GM12891 (cell line): ENCODE data around the gene MAMDC2.

ENCODE experiments used
- DNase-seq: peaks from one replicate; pipeline ENCODE4 v3.0.0; 2011; ENCODE audit warnings: low spot score; ENCODE audit not compliant: insufficient read length
- FAIRE-seq: peaks from 2 replicates; lab custom pipeline; 2011; peaks lifted over from hg19 to GRCh38; lab: Jason Lieb, UNC
- PAX5 ChIP-seq: IDR thresholded peaks from 2 replicates; pipeline ENCODE4 v1.6.1; 2011; ENCODE audit warnings: low read length, moderate library complexity, mild to moderate bottlenecking; ENCODE audit not compliant: insufficient read depth, severe bottlenecking
- POLR2A ChIP-seq: IDR thresholded peaks from 2 replicates; pipeline ENCODE4 v1.6.1; 2011; ENCODE audit warnings: low read depth, low read length, control low read depth
- POLR2AphosphoS5 ChIP-seq: IDR thresholded peaks from 2 replicates; pipeline ENCODE4 v1.6.1; 2011; ENCODE audit warnings: low read depth, low read length, control low read depth
- POU2F2 ChIP-seq: IDR thresholded peaks from 2 replicates; pipeline ENCODE4 v1.6.1; 2011; ENCODE audit warnings: low read depth, mild to moderate bottlenecking, control low read depth, low read length, moderate library complexity
- SPI1 ChIP-seq: IDR thresholded peaks from 2 replicates; pipeline ENCODE4 v1.6.1; 2011; ENCODE audit warnings: low read depth, low read length, control low read depth
- TAF1 ChIP-seq: IDR thresholded peaks from 2 replicates; pipeline ENCODE4 v1.6.1; 2011; ENCODE audit warnings: low read depth, low read length, control low read depth

The MAMDC2 gene

GRCh38 chr9:70147196-70147595 is 103.5 kb downstream of the MAMDC2 start:
- TF ChIP-seq POLR2A (no peak), POLR2AphosphoS5 (no peak), SPI1 (no peak), PAX5 (no peak), POU2F2 (no peak), TAF1 (no peak)
- FAIRE-seq: no peak
- DNase-seq: no peak

DNA sequence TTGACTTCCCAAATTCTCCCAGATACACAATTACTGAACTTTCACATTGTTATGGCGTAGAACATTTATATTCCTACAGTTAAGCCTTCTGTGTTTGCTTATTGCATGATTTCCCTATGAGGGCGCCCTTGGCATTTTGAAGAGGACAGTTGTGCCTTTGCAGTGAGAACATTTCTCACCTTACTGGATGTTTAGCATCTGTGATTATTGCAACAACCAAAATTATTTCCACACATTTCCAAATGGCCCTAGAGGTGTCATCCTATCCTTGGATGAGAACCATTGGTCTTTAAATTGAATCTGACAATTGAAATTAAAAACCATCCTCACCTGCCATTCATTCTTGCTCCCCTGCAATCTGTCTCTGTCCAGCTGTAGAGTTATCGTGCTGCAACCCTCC is 104.0 kb downstream of the MAMDC2 start:
- DNase-seq (no peak), FAIRE-seq (no peak)
- TF ChIP-seq POLR2A (no peak), PAX5 (no peak), POLR2AphosphoS5 (no peak), TAF1 (no peak)

GRCh38 chr9:70152350-70152749 is 108.7 kb downstream of the MAMDC2 start:
- TF ChIP-seq POU2F2 (no peak), PAX5 (no peak), POLR2A (no peak), SPI1 (no peak), POLR2AphosphoS5 (no peak), TAF1 (no peak)
- DNase-seq (no peak), FAIRE-seq (no peak)

GRCh38 chr9:70156729-70157128 is 113.1 kb downstream of the MAMDC2 start:
- FAIRE-seq (no peak), DNase-seq (no peak)
- TF ChIP-seq TAF1 (no peak), POLR2A (no peak), SPI1 (no peak), POU2F2 (no peak), PAX5 (no peak), POLR2AphosphoS5 (no peak)

DNA sequence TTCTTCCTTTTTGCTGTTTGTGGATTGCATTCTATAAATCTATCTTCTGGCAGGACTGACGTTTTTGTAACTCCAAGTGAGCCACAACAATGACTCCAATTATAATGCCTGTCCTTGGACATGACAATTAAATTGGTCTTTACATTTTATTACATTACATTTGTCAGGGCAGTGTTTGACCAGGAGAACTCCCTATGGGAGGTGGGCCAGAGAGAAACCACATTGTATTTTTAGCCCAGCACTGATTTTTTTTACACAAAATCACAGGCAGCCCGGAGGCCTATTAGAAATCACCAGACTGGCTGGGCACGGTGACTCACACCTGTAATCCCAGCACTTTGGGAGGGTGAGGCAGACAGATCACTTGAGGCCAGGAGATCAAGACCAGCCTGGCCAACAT is 116.0 kb downstream of the MAMDC2 start:
- TF ChIP-seq POU2F2: no peak
- no peak for TF ChIP-seq POLR2AphosphoS5
- TF ChIP-seq PAX5: no peak
- FAIRE-seq: no peak
- DNase-seq: no peak

GRCh38 chr9:70160686-70161600 is 117.3 kb downstream of the MAMDC2 start:
- FAIRE-seq (no peak), DNase-seq (no peak)
- no peak for TF ChIP-seq POLR2AphosphoS5

DNA sequence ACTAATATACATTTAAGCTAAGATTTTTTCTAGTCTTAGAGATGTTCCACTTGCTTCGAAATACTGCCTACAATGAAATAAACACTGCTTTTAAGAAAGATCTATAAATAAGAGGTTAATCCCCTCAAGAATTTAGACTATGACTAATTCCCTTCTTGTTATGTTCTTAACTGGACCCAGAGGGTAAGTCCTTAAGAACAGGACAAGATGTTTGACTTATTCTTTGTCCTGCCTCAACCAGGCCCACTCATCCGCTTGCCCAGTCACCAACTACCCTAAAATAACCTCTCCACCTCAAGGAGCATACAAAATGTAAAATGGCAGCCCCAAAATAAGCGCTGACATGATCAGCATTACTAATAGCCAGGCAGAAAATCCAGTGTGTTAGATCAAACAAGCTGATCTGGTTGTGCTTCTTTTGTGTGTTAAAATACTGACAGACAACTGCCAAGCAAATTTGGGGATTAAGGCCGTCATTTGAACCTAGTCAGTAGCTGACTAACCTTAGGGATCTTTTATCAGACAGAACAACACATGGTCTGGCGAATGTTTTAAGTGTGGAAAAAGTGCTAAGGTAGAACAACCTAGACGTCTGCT is 121.5 kb downstream of the MAMDC2 start:
- FAIRE-seq (no peak), DNase-seq (no peak)
- TF ChIP-seq POLR2AphosphoS5 (no peak), PAX5 (no peak), TAF1 (no peak), POU2F2 (no peak), SPI1 (no peak), POLR2A (no peak)

- FAIRE-seq: no peak
- TF ChIP-seq POLR2A (no peak), POLR2AphosphoS5 (no peak), POU2F2 (no peak), PAX5 (no peak), SPI1 (no peak), TAF1 (no peak)
- DNase-seq: no peak
Measured at GRCh38 chr9:70168521-70168920, 124.9 kb downstream of the MAMDC2 start.

DNA sequence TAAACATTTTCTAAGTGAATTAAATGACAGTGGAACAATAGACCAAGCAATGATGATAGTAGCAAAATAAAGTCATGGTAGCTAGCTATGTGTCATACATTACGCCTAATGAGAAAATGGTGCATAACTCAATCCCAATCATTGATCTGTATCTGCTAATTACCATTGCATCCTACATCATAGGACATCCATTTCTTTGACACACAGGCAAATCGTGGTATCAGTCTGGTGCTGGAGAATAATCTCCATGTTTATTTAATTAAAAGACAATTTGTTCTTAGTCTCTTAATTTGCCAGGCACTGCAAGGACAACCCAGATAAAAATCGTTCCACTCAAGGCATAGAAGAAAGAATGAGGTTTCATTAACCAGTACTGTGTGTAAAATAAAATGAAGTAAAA is 125.6 kb downstream of the MAMDC2 start:
- no peak for FAIRE-seq
- TF ChIP-seq POU2F2 (no peak), PAX5 (no peak), POLR2A (no peak), TAF1 (no peak), POLR2AphosphoS5 (no peak), SPI1 (no peak)

DNA sequence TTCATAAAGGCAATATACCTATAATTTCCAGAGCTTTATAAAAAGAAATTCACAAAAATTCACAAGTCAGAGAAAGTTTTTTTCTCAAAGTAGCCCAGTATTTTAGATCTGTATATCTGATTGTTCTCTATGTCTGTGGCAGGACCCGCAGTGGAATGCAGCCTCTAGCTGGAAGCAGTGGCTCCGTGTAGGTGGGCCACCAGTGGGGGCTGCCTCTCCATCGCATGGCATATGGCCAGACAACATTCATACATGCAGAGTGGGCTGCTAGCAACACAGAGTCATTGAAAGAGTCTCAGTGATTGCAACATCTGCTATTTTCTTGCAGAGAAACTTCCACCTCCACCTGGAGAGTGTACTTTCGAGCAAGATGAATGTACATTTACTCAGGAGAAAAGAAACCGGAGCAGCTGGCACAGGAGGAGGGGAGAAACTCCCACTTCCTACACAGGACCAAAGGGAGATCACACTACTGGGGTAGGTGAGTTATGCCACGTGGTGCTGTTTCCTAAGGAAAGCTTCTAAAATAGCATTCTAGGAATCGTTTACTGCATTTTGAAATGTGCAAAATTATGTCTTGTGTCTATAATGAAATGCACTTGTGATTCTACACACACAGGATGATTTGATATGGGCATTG is 126.6 kb downstream of the MAMDC2 start:
- TF ChIP-seq POLR2AphosphoS5 (no peak), POU2F2 (no peak), PAX5 (no peak), POLR2A (no peak), SPI1 (no peak), TAF1 (no peak)
- no peak for FAIRE-seq
- no peak for DNase-seq

More for the DNA sequence above, 125.6 kb downstream of the MAMDC2 start:
- no peak for DNase-seq
